ENCODE data around the gene COL26A1. TPM values are rescaled to one million over a fixed set of nuclear protein-coding genes. Genes with fewer than 3 reads are reported as not detected.
A peak's percentile ranks its signal among the peaks of the same experiment; 100 is the strongest.

Gene COL26A1
- total RNA-seq, 1 experiment from 2014 or later: not detected

DNA sequence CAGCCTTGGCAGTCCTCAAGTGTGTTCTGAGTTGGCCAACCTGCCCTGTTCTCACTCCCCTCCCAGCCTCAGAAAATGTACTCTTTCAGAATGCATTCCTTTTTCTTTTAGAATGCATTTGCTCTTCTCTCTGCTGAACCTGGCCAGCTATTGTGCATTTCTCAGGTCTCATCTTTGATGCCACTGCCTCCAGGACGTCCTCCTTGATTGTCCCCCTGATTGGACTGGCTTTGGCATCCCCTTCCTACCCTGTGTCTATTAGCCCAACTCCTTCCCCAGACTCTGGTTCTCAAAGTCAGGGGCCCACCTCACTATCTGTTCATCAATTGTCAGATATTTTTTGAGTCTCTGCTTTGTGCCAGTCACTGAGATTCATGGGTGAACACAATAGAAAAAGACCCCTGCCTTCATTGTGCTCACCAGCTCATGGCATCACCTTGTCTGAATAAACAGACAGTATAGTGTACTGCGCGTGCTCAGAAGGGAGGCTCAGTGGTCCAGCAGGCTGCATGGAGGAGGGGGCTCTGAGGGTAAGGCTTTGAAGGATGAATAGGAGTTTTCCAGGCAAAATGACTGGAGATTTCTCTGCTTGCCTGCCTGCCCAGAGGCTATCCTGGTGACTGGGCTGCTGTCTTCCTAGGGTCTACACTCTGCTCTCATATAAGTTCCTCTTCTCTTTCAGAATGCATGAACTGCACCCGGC lies 169.9 kb downstream of the COL26A1 start:
- no peak for DNase-seq (ENCODE audit: low read depth)

DNA sequence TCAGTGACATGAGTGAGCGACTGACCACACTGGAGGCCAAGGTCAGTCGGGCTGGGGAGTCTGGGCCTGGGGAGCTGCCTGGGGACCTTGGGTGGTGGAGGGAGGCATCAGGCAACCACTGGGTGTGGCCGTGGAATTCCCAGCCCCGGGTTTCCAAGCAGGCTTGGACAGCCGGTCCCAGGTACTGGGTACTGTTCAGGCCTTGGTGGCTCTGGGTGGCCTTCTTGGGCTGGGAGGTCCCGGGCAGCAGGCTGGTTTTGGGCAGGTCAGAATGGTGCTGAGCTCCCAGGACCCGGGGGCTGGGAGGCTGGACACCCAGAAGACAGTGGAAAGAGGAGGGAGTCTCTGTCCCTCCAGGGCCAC lies 170.4 kb downstream of the COL26A1 start:
- no peak for DNase-seq (ENCODE audit: low read depth)

DNA sequence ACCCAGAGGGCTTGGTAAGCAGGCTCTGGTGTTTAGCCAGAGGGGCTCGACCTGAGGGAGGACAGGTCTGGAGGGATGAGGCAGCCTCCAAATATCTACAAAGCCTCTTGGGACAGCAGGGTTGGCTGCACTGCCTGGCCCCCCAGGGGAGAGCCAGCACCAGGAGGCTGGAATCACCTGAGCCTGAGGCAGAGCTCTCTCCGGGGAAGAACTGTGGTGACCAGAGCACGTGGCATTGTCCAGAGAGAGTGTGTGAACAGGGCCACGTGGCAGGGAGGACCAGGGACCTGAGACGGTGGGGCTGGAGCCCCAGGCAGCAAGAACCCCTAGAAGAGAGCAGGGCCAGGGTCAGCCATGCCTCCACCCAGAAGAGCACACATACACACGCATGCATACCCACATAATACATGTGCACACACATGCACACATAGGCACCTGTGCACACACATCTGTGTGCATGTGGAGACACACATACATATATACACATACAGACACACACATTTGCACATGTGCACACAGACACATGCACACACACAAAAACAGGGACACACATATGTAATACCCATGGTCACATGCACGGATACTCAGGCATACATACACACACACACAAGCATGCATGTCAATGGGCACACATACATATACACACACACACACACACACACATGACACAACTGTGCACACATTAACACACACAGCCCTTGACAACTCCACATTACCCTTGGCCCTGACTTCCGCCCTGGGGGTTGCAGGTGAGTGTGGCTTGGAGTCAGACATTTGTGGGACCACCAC lies 171.5 kb downstream of the COL26A1 start:
- no peak for DNase-seq (ENCODE audit: low read depth)

DNA sequence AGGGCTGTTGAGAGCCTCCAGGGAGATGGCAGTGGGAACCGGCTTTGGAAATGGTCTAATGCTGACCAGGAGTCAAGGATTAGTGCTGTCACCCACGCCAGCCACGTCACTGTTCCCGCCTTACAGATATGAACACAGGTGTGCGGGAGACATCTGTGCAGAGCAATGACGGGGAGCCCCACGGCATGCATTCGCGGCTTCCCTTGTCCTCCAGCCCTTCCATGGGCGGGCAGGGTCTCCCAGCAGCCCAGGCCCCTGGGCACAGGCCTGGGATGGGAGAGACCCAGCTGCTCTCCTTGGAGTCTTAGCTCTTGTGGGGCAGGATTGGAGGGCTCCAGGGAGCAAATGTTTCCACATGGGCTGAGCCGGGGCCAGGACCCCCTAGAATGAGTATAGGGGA lies 172.2 kb downstream of the COL26A1 start:
- no peak for DNase-seq (ENCODE audit: low read depth)

DNA sequence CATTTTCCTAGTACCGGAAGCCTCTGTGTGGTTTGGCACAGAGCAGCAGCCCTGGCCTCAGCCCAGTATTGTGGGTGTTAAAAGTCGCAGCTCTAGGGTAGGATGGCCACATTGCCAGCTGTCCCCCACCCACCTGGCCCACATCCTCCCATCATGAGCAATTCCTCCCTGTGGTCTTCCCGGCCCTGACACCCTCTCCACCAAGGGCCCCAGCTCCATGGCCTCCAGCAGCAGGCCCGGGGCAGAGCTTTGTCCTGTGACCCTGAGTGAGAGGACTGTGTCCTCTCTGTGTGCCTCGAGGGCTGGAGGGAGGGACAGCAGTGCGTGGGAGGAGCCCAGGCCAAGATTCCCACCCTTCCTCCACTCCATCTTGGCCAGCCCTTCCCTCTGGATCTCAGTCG lies 172.7 kb downstream of the COL26A1 start:
- peak; percentile 29 for DNase-seq (ENCODE audit: low read depth)

DNA sequence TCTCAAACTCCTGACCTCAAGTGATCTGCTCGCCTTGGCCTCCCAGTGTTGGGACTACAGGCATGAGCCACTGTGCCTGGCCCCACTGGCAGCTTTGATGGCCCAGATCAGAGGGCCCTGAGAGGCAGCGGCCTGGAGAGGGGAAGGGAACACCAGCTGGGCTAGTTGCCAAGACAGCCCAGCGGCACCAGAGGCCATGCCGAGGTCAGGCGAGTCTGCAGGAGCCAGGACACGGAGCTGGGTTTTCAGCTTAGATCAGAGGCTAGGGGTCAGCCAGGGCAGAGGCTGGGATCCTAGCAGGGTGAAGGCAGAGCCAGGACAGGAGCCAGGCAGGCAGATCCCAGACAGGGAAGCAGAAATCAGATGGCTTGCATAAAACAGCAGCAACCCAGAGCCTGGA lies 173.6 kb downstream of the COL26A1 start:
- DNase-seq (ENCODE audit: low read depth): peak; percentile 14

DNA sequence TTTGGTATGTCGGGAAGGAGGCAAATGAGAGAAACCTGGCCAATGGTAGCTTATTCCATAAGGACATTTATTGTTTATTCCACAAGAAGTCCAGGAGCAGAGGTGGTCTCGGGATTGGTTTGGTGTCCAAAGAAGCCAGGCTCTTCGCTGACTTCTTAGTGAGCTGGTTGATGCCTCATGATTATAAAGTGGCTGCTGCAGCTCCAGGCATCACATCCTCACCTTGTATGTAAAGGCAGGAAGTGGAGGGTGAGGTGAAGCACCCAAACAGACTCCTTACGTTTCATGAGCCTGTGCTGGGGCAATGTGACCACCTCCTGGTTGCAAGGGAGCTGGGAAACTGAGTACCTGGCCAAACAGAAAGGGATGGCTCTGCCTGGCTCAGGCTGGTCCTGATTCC lies 174.0 kb downstream of the COL26A1 start:
- no peak for DNase-seq (ENCODE audit: low read depth)

DNA sequence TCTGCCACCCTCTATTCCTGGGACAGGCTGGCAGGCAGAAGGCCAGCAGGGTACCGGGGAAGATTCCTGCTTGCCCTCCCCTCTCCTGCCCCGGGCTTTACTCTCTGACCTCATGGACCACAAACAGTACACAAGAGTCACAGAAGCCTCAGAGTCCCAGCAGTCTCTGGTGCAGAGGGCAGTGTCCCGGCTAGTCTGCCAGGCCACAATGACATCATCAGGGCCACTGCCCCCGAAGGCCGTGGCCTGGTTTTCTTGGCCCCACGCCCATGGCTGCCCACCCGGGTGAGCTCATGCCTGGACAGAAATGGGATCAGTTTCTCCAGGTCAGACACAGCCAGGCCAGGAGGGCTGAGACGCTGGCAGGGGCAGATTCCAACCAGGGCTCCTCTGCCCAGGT lies 174.5 kb downstream of the COL26A1 start:
- peak; percentile 70 for DNase-seq (ENCODE audit: low read depth)

DNA sequence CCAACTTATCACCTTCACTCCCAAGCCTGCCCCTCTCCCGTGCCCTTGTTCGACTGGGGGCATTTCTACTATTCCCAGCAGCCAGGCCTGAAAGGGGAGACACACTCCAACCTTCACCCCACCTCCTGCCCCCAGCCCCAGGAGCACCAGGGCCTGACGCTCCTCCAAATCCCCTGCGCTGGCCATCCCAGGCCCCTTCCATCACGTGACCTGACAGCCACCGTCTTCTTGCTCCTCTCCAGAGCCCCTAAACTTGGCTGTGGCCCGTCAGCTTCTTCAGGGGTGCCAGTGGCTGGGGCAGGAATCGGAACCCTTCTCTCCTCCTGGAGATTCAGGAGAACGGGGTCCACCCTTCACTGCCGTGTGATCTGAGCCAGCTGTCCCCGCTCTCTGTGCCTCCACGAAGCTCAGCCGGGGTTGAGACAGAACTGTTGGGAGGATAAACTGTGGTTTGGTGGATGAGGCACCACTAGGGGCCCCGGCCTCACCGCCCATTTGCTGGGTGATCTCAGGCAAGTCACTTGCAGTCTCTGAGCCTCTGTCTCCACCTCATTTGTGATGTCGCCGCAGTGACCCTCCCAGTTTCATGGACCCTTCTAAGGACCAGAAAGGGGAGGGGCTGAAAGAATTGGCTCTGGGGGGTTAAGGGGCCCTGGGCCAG lies 175.4 kb downstream of the COL26A1 start:
- DNase-seq (ENCODE audit: low read depth): no peak

DNA sequence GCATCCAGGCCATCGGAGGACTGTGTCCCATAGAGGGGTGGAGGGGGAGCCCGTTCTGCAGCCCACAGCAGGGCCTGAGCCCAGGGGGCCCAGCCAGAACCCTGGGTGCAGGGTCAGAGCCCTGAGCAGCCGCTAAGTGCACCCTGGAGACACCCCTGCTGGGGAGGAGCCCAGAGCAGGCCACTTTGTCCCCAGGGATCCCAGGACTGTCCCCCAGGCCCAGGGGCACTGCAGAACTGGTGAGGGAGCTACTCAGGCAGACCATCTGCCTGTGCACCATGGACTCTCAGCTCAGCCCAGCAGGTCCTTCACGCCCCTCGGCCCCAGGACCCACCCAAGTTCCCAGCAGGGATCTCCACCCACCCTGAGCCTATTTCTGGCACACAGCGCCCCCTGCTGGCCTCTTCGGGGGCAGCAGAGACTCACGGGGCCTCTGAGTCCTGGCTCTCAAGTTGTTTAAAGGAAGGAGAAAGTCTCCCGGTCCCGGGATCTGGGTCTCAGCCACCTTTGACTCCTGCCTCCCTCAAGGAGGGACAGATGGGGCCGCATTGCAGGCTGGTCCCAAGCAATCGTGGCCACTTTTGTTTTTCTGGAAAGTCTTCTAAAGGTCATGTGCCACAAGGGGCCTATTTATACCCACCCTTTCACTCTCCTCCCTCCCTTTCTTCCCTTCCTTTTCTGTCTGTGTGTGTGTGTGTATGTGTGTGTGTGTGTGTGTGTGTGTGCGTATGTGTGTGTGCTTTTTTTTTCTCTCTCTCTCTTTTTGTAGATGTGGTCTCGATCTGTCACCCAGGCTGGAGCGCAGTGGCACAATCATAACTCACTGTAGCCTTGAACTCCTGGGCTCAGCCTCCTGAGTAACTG lies 176.2 kb downstream of the COL26A1 start:
- DNase-seq (ENCODE audit: low read depth): peak; percentile 44

DNA sequence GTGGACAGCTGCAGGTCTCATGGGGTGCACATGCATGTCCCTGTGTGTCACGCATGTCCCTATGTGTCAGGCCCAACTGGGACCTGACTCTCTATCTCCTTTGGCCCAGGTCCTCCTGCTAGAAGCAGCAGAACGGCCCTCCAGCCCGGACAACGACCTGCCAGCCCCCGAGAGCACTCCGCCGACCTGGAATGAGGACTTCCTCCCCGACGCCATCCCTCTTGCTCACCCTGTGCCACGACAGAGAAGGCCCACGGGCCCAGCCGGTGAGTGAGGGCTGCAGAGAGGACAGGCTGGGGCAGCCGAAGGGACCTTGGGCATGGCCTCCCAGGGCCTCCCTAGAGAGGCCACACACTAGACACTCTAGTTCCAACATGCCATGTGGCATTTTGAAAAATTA lies 177.1 kb downstream of the COL26A1 start:
- DNase-seq (ENCODE audit: low read depth): no peak

DNA sequence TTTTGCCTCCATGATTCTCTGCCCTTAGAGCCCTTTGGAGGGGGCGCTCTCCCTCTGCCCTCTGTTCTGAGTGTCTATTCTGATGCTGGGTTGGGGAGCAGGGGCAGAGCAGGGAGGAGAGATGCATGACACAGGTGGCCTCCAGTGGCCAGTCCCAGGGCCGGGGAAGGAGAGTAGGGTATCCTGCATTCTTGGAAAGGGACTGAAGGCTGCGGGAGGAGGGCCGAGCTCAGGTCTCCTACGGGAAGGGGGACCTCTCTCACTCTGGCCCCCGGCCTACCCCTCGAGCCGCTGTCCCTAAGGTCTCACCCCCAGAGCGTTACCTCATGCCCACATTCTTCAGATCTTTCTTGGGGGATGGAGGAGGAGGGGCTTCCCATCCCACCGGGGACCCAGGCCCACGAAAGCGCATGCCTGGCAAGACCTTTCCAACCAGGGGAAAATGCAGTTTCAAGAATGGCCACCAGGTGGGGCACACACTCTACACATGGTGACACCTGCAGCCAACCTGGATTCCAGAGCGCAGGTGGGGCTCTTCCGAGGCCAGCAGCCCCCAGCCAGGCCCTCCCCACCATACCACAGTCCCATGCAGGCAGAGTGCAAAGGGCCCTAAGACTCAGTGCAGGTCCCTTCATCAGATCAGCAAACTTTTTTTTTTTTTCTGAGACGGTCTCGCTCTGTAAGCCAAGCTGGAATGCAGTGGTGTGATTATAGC lies 180.0 kb downstream of the COL26A1 start:
- peak; percentile 22 for DNase-seq (ENCODE audit: low read depth)

DNA sequence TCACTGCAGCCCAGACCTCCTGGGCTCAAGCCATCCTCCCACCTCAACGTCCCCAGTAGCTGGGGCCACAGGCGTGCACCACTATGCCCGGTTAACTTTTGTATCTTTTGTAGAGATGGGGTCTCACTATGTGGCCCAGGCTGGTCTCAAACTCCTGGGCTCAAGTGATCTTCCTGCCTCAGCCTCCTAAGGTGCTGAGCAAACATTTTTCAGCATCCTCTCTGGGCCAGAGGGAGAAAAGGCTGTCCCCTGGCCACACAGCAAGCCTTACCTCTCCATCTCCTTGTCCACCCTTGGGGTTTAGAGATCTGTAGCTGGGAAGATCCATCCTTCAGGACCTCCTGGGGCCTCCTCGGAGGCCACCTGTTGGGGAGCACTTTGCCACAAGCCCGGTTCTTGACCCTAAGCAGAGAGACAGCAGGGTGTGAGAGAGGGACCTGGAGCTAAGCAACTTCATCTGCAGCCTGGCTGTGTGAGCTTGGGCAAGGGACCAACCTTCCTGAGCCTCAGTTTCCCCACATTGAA lies 180.6 kb downstream of the COL26A1 start:
- DNase-seq (ENCODE audit: low read depth): no peak

DNA sequence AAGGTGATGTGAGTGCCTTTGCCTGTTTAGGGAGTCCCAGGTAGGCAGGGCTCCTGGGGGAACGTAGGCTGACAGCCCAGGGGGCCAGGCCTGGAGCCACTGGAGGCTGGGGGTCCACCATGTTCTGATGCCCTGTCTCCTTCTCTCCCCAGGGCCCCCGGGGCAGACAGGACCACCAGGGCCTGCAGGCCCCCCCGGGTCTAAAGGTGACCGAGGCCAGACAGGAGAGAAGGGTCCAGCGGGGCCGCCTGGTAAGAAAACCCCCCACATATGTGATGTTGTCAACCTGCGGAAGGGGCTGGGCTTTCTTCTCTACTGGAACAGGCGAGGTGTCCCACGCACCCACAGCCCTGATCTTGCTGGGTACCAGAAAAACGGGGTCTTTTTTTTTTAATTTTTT lies 181.2 kb downstream of the COL26A1 start:
- DNase-seq (ENCODE audit: low read depth): no peak

DNA sequence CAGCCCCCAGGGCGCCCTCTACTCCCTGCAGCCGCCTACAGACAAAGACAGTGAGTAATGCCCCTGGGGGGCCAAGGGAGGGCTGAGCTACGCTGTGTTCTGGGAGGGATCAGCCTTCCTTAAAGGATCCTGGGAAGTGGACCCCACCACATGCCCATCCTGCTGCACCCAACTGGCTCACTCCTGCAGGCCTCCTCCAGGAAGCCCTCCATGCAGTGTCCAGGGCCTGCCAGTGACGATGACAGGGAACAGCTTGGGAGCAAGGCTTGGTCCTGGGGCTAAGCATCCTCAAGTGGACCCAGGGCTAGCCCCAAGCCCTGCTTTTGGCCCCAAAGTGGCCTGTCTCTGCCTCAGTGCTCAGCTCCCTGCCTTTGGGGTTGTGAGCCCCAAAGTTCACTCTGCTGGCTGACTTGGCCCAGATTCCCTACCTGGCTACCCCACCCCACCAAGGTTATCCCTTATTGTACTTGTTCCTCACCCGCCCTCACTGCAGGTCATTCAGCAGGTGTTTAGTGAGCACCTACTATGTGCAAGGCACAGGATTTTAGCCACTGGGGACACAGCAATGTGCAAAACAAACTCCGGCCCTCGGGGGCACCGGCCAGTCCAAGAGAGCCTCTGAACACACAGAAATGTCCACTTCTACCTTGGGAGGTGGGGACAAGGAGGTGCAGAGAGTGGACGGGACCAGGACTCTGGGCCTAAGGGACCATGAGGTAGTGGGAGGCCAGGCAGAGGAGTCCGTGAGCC lies 182.9 kb downstream of the COL26A1 start:
- no peak for DNase-seq (ENCODE audit: low read depth)

DNA sequence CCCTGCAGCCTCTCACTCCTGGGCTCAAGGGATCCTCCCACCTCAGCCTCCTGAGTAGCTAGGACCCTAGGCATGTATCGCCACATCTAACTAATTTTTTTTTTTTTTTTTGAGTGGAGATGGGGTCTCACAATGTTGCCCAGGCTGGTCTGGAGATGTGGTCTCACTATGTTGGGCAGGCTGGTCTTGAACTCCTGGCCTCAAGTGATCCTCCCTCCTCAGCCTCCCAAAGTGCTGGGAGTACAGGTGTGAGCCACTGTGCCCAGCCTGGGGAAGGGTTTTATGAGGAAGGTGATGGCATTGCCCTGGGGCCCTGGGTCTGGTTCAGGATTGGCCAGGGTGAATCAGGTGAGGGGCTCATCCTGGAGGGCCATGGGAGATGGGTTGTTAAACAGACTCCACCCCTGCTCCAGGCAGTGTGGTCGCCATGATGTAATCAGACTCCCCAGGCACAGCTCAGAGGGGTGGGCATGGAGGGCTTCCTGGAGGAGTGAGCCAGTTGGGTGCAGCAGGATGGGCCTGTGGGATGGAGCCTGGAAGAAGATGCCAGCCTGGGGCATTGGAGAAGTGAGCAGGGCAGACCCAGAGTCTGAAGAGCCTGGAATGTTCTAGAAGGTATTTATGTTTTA lies 183.7 kb downstream of the COL26A1 start:
- no peak for DNase-seq (ENCODE audit: low read depth)

DNA sequence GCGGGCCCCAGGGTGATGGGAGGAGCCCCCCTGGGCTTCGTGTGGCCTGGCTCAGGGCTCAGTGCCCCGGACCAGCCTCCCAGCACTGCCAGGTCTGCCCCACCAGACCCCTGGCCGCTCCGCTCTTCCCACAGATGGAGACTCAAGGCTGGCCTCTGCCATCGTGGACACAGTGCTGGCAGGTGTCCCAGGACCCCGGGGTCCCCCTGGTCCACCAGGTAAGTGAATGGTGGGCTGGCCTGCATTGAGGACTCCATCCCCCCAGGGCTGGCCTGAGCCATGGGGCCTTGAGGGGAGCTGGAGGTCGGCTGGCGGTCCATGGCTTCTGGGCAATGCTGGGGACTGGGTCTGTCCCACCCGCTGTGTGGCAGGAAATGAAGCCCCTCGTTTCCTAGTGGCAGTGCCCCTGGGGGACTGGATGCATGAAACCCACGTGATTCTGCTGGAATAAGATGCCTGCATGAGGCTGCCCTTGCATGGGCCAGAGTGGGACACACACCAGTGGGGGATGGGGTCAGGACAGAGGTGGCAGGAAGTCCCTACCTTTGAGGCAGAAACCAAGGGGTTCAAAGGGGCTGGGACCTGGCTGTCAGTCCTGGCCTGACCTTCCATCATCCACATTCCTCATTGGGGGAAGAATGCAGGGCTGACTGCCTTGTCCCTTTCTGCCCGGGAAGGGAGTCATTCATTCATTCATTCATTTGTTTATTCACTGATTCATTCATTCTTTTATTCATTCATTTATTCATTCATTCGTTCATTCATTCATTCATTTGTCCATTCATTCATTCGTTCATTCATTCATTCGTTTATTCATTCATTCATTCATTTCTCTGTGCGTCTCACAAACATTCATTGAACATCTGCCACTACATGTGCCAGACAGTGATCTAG lies 184.6 kb downstream of the COL26A1 start:
- DNase-seq (ENCODE audit: low read depth): no peak

DNA sequence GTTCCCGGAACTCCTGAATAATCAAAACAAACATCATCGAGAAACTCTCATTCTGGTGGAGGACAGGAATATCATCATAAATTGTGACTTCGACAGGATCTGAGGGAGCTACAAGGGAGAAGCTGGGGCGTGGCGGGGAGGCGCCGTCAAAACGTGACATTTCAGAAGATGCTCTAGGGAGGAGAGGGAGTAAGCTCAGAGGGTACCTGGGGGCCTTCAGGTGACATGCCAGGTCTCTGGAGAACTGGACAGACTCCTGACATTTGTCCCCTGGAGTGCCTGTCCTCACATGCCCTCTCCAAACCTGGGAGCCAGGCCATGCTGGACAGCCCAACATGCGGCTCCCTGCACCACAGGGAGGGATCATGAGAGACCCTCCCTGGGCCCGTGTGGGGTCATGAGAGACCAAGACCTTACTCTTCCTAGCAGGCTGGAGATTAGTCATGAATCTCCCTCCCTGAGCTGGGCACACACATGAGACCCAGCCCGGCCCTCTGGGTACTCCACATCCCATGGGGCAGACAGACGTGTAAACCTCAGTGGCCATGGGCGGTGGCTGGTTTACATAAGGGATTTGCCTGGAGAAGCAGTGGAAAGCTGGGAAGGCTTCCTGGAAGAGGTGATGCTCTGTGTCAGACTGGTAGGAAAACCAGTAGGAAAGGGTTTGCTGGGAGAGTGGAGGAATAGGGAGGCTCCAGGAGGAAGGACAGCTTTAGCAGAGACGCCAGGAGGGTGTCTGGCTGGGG lies 185.4 kb downstream of the COL26A1 start:
- no peak for DNase-seq (ENCODE audit: low read depth)

Measured in LHCN-M2 (cell line).